NCI-H1105 treated with DMSO at 0.1 percent for 48 hours (cell line): ENCODE data around the gene SRGAP1.
"Not testable (repeated sequence)": the region's sequence is repeated elsewhere in the genome, so short reads cannot be mapped to it uniquely, and the experiment has no call there.

Source experiments
- DNase-seq: peaks from one replicate; lab custom pipeline; 2025; lab: John Stamatoyannopoulos, UW

SRGAP1 gene

DNA sequence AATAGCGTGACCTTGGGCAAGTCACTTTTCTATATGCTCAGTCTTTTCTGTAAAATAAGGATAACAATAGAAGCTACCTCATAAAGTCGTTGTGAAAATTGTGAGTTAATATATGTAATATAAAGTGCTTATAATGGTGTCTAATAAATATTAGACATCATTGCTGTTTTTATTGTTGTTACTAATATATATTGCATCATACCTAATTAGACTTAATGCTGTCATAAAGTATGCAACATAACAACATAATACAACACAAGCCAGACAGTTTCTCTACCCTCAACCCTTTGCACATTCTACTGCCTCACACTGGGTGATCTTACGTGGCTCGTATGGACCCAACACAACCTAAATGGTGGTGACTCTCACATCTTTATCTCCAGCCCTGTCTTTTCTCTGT is 240.7 kb downstream of the SRGAP1 start:
- DNase-seq, result no peak

DNA sequence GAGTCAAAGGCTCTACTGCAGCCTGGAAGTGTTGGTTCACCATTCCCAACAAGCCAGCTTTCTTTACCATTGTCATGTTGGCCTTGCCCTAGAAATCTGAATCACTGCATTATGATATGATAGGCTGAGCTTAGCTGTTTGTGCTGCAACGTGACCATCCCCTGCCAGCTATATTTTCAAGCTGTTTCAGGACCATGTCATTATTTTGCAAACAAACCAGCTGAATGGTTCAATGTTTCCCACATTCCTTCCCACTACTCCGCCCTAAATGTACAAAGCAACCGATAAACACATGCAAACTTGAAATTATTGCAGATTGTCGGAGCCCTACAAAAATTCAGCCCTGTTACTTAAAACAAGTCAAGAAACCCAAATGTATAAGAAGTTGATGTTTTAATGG is 241.5 kb downstream of the SRGAP1 start:
- no peak for DNase-seq

DNA sequence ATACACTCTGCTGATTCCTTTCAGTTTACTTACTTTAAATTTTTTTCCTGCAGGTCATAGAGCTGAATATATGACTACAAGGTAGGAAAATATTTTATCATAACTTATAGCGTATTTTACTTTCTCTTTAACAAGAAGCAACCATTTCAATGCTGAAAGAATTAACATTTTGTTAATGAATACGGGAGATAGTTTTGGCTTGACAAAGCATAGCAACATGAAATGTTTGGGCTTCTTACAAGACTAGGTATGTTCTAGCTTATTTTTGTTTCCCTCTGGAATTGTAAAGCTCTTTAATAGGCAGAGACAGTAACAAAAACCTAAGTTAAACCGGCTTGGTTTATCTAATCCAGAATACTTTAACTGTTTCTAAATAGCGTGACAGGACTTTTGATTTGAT is 242.4 kb downstream of the SRGAP1 start:
- no peak for DNase-seq

DNA sequence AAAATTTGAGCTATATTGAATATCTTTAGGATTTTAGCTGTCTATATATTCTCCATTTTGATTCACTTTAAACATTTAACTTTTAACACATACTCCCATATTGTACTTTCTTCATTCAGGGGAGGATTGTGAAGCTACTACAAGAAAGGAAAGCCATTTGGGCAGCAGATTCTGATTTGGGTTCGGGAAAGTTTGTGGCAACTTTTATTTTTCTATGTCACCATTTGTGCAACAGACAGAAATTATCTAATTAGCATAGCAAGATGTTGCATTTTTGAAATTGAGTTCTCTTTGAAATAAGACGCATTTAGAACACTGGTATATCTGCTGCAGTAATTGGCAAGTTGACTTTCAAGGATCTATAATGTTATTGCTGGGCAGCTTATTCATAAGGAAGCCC is 243.3 kb downstream of the SRGAP1 start:
- no peak for DNase-seq

DNA sequence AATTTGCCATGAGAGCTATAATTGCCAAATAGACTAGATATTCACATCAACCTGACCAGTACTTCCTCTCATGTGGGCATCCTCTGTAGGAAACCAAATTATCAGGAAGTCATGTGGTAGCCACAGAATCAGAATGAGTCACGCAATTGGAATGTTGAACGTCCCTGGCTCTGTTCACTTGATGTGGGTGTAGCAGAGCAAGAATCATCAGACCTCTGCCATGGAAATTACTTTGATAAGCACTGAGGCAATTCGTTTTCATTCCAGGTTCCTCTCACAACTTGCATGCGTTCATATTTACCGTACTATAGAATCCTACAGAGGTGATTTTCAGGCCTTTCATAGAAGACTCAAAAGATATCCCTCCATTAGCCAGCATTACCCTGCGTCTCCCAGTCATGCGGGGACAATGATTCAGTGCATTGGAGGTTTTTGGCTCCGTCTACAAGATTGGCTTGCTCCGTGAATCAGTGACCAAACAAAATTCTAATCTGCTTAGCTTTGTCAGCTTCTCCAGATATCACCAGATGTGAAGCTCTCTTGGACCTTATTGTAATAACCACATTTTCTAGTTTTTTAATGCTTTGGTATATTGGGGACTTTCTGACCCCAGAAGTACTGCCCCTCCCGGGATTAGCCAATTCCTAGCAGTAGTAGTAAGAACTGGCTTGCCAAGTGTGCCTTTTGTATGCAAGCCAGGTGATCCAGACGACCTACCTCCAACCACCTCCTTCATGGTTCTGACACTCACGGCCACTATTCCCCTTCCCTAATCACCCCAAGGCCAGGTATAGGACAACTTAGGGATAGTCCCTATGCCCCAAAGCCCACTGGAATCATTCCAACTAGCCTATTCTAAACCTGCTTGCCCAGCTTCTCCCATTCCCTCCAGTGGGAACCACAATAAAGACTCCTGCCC is 244.2 kb downstream of the SRGAP1 start:
- no peak for DNase-seq

DNA sequence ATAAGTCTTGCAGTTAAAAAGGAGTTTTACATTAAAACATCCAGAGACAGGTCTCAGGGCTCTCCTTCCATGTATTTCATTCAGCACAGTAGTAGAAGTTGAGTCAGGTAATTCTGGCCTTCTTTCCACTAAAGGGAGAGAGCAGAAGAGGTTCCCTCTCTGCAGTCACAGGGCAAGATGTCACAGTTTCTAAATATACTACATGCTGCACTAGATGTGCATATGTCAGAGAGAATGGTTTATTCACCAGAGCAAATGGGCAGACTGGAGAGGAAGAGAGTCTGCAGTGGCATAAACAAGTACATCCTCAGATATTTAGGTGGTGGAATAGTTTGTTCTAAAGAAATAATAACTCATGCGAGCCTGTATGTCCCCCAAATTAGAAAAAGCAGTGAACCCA is 245.5 kb downstream of the SRGAP1 start:
- DNase-seq, result no peak

DNA sequence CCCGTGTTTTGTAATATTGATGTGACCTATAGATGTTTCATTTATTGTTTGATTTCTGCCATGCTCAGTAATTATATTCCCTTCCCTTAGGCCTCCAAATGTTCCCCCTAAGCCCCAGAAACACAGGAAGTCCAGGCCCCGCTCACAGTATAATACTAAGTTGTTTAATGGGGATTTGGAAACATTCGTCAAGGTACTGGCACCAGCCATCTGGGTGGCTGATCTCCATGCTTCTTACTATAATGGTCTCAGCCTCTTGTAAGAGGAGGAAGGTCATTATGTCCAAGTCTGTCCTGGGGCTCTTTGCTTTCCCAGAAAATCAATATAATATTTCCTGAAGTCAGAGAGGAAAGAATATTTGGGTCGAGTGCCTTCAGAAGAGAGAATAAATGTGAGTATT is 246.7 kb downstream of the SRGAP1 start:
- DNase-seq, result no peak

DNA sequence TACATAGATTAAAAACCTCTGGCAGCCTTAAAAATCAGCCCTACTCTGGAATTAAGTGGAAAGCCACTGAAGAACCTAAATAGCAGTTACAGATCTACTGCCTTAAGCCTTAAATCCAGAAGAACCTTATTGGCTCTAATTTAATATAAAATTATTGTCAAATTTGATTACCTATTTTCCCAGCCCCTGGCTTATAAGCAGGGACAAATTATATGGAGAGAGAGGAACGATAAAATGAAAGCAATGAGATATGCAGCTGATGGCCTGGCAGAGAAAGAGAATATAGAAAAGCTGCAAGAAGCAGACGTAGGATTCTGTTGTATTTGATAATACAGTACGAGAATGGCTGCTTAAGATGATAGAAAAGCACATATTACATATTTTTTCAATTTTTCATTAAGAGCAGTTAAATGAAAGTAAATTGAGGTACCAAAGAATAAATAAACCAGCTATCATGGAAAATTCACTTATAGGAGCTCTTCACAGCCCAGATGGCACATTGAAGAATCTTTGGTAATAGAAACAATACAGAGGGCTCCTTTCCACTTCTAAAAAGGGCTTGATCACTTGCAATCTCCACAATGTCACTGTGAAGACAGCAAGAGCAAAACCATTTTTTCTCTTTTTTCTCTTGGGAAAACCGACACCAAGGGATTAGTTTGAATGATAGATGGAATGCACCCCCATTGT is 248.2 kb downstream of the SRGAP1 start:
- no peak for DNase-seq

DNA sequence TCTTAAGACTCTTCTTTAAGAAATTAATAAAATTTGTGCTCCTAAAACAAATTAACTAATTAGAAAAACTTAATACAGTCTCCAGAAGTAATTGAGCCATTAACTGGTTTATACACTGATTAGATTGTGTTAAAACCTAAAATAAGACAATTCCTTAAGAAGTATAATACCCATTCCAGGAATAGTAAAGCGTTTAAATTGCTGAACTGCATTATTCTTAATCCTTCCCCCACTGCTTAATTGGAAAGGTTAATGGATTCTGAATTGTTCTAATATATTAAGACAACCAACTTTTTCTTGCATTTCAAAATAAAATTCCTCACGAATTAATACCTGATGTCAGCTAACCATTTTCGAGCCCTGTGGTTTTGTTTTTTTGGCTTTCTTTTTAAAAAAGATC is 249.2 kb downstream of the SRGAP1 start:
- no peak for DNase-seq

DNA sequence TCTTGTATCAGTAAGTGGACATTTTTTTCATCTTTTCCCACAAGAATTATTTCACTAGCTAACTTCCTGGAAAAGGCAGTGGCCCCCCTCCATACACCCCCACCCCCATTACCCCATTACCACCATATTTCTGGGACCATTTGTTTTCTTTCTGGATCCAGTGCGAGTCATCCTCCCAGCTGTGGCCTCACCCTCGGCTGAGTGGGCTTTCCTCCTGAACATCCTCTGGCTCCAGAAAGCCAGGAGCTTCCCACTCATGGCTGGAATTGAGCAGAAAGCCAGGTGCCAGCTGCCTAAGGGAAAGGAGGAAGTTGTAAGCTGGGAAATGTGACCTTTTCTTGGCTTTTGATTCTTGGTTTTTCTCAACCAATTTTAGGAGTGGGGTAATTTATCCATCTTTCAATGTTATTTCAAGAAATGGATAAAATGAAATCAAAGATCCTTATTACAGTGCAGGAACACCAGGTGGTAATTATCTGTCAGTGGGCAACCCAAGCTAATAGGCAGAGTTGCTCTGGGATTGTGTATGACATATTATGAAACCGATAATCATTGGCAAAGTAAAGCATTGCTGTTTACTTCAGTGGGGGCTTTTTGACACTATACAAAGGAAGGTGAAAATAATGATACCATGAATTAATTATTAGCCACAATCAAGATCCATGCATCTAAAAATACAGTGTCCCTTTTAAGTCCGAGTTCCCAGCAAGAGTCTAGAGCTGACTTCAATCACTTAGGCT is 253.0 kb downstream of the SRGAP1 start:
- no peak for DNase-seq

DNA sequence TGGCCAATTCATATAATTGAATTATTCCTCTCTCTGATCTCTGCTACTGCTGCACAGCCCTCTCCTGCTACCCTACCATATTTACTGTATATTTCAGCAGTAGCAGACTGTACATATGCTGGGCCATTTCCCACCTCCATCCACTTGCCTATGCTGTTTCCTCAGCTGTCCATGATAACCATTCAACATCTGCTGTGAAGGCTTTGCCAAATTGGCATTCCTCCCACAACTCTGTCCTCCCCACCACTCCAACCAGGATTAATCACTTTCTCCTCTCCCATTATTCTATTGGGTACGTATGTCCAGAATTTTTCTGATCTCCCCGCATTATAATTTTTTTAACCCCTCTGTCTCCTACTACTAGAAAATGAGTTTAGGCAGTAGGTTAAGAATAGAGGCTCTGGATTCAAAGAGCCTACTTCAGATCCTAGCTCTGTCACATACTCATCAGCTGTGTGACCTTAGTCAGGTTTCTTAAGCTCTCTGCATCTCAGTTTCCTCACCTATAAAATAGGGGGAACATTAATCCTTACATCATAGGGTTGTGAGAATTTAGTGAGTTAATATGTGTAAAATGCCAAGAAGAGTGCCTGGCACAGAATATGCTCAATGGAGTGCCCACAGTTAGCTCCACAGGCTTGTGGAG is 254.3 kb downstream of the SRGAP1 start:
- DNase-seq, result peak; percentile 28

DNA sequence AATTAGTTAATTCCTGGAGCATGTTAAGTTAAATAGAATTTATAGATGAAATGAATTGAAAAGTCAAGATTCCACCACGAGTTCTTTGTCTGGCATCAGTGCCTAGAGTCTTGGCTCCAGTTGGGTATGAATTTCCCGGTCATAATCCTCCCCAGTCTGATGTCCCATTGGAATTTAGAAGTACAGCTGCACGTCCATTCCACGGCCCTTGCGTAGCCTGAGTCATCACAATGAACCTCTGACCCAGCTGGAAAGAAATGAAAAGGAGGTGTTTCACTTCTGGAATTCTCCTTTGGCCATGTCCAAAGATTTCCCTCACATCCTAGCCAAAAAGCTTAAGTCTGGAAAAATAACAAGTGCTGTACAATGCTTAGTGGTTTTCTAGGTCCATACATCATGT is 254.9 kb downstream of the SRGAP1 start:
- DNase-seq, result no peak

DNA sequence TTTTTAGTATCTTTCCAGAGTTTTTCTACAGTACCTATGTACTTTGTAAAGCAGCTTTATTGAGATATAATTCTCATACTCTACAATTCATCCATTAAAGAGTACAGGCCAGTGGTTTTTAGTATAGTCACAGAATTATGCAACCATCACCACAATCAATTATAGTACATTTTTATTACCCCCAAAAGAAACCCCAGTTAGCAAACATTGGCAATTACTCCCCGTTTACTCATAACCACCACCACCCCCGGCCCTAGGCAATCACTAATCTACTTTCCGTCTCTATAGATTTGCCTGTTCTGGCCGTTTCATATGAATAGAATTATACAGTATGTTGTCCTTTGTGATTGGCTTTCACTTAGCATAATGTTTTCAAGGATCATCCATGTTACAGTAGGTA is 257.8 kb downstream of the SRGAP1 start:
- no peak for DNase-seq

DNA sequence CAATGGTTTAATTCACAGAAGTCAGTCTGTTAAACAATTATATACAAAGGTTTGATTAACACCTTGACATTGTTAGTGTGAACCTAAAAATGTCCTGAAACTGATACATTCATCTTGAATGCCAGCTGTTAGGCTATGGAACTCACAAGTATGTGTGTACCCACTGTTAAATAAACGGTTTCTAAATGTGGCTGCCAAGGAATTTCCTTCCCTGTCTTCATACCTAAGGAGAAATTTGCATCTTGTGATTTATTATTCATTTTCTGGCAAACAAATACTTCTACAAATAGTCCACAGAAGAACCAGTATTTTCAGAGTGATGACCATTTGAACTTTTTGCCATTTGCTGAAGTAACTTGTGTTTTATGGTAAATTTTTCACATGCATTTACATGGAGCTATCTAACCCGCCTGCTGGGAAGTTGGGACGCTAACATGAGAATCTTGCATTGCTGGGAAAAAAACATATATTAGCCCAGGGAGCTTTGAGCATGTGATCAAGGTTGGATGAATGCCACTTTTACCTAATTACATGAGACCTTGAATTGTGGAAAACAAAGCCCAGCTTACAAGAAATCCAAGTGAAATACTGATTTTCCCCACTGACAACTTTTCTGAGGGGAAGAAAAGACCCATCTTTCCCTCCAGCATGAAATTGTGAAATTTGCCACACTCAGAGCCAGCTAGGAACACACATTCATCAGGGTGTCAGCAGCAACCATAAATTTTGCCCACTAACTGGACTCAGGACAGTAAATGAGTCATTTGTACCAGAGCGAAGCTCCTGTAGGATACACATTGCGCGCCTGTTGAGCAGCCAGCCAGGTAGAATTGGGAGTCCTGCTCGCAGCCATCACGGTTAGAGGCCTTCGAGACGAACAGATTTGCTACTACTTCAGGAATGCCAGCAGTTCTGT is 259.6 kb downstream of the SRGAP1 start:
- no peak for DNase-seq

DNA sequence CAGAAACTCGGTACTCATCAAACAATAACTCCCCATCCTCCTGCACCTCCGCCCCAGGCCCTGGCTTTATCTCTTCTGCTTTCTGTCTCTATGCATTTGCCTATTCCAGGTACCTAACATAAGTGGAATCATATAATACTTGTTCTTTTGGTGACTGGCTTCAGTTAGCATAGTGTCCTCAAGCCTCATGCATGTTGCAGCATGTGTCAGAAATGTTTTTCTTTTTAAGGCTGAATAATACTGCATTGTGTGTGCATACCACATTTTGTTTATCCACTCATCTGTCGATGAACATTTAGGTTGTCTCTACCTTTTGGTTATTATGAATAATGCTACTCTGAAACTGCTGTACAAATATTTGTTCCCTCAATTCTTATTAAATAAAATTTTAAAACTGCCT is 260.5 kb downstream of the SRGAP1 start:
- DNase-seq, result no peak

DNA sequence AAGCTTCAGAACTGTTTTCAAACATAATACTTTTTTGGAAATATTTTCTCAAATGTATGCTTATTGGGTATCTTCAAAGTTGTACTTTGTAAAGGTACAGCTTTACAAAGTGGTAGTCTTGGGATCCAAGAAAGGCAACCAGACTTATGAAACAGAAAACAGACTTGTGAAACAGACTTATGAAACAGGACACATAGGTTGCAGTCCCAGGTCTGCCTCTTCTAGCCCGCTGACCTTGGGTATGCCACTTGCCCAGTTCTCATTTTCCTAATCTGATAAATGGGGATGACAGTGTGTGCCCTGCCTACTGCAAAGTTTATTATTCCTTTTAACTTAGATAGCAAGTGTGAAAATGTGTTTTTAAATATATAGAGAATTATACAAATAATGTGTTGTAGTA is 263.3 kb downstream of the SRGAP1 start:
- DNase-seq, result no peak

DNA sequence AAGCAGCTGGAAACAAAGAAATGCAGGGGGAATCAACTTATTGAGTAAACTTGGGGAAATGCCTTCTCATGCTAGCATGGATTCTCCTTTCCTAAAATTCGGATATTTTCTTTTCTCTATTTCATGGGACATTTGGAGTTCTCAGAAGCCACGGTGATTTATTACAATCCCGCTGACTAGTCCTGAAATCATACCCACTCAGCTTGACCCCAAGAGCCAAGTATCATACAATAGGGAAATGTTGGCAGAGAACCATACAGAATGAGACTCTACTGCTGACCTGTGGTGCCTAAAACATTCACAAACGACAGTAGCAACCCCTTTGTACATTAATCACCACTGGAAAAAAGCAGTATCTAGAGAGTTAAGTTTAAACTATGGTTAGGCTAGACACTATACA is 265.2 kb downstream of the SRGAP1 start:
- no peak for DNase-seq

DNA sequence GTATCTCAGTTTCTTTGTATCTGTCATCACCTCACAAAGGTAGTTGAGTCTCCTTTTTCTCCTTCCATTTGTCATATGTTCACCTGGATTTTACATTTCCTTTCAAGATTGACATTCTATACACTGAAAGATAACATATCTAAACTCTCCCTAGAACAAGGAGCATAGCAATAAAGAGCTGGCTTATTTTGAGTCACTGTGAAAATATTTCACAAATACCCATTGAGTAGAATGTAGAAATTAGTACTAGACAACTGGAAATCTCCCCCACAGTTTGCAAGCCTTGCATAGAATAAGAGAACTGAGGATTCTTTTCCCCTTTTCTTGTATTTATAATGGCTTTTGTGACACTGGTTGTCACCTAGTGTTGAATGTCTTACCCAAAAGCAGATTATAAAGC is 266.4 kb downstream of the SRGAP1 start:
- no peak for DNase-seq

DNA sequence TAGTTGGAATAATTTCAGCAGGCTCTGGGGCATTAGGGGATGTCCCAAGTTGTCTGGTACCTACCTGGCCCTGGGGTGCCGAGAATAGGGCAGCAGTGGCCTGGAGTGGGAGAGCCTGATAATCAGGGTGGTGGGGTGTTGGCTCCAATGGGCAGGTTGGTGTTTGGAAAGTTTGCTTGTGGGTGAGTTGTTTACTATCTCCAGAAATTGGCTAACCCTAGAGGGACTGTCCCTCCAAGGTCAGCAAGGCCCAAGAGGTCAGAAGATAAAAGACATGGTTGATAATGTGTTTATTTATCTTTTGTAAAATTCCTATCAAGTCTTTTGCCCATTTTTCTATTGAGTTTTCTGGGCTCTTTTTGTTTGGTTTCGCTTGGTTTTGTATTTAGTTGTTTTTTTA is 272.5 kb downstream of the SRGAP1 start:
- DNase-seq, result no peak

DNA sequence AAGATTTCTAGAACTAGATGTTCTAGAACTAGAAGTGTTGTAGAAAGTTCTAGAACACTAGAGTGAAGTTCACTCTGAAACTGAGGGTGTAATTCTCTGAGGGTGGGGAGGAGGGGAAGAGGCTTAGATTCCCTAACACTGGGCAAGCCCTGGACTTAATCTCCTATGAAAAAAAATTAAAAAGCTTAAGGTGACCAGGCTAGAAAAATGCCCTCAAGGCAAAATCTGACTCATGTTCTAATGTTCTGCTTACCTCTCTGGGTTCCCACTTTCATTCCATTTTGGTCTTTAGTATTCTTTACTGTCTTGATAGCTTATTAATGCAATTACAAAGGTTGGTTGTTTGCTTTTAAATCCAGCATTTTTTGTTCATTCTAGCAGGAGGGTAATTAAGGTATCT is 276.1 kb downstream of the SRGAP1 start:
- DNase-seq, result no peak

DNA sequence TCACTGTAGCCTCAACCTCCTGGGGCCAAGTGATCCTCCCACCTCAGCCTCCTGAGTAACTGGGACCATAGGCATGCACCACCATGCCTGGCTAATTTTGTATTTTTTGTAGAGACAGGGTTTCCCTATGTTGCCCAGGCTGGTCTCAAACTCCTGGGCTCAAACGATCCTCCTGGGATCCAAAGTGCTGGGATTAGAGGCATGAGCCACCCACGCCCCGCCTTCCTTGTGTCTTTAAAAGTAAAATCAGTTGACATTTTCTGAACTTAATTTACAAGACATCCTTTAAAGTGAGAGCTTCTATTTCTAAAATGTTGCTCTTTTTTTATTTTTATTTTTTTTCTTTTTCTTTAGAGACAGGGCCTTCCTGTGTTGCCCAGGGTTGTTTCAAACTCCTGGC is 276.6 kb downstream of the SRGAP1 start:
- DNase-seq, result not testable (repeated sequence)
